Ascending aorta (tissue), 2 donors: Measurements from ENCODE around the gene NOX3. TPM values are rescaled to one million over a fixed set of nuclear protein-coding genes. Genes with fewer than 3 reads are reported as not detected.

Experiments
- DNase-seq, 2 donors: peaks; one replicate each; pipeline ENCODE4 v3.0.0-alpha.2; 2019; ENCODE audit warnings: low spot score in 2 of 2
- H3K27ac ChIP-seq, 2 donors: fragments of 200-600 bp; sonication (generic); one replicate each; pipeline ENCODE4 v1.5.1; 2016 to 2017; ENCODE audit warnings: mild to moderate bottlenecking in 1 of 2
- H3K27me3 ChIP-seq: fragments of 200-600 bp; sonication (generic); one replicate; pipeline ENCODE4 v1.5.1; 2017
- H3K36me3 ChIP-seq, 2 donors: fragments of 200-600 bp; sonication (generic); one replicate each; pipeline ENCODE4 v1.5.1; 2016
- H3K4me1 ChIP-seq, 2 donors: fragments of 200-600 bp; sonication (generic); one replicate each; pipeline ENCODE4 v1.5.1; 2016 to 2017; ENCODE audit warnings: mild to moderate bottlenecking in 1 of 2
- H3K4me3 ChIP-seq, 2 donors: fragments of 200-600 bp; sonication (generic); one replicate each; pipeline ENCODE4 v1.5.1; 2016 to 2017; ENCODE audit warnings: mild to moderate bottlenecking in 1 of 2
- H3K9me3 ChIP-seq, 2 donors: fragments of 200-600 bp; sonication (generic); one replicate each; pipeline ENCODE4 v1.5.1; 2016
- CTCF ChIP-seq, 3 experiments: fragments of 200-600 bp in 2 of 3; fragments of 450-650 bp in 1 of 3; sonication (generic) in 2 of 3; IDR thresholded peaks; one replicate each; pipeline ENCODE4 v1.5.1; 2016 to 2019; ENCODE audit warnings: antibody characterized with exemption in 3 of 3, mild to moderate bottlenecking in 1 of 3, moderate library complexity in 1 of 3
- intact Hi-C: fragments of 100-400 bp; cut with DNase I; formaldehyde crosslinking; loops from one replicate; pipeline ENCODE4 v1.15.1; 2023
- total RNA-seq: library from RNA; depleted of rRNA; stranded (reverse); fragments of >200 nt; gene quantifications from one replicate; pipeline ENCODE4 v1.1.0, GENCODE V29; 2016

The NOX3 gene
- total RNA-seq, 1 donor from 2014 or later: not detected

GRCh38 chr6:155384321-155384952, 71.2 kb downstream of the NOX3 start:
- DNase-seq: no peak
- H3K4me3 ChIP-seq: no peak overlapping the region
- no peaks in the 10 kb centered on the region for H3K36me3 ChIP-seq
- no peak for TF ChIP-seq CTCF (IDR thresholded peaks at IDR 0.05)
- H3K9me3 ChIP-seq: peaks cover 0 to 7% of the 10 kb centered on the region in 2 donors
- intact Hi-C loops: no loop called here
- H3K4me1 ChIP-seq: no peaks in the 10 kb centered on the region
- H3K27ac ChIP-seq: no peak overlapping the region
- no peaks in the 10 kb centered on the region for H3K27me3 ChIP-seq

GRCh38 chr6:155383913-155384312, 71.7 kb downstream of the NOX3 start:
- intact Hi-C loops: no loop called here
- Histone ChIP-seq H3K9me3 (peaks cover 0 to 7% of the 10 kb centered on the region in 2 donors), H3K27me3 (no peaks in the 10 kb centered on the region), H3K36me3 (no peaks in the 10 kb centered on the region), H3K4me1 (no peaks in the 10 kb centered on the region), H3K27ac (no peak overlapping the region), H3K4me3 (no peak overlapping the region)
- no peak for DNase-seq
- TF ChIP-seq CTCF (IDR thresholded peaks at IDR 0.05): no peak

GRCh38 chr6:155382338-155382685, 73.3 kb downstream of the NOX3 start:
- intact Hi-C loops: no loop called here
- TF ChIP-seq CTCF (IDR thresholded peaks at IDR 0.05): no peak
- Histone ChIP-seq H3K27me3 (no peaks in the 10 kb centered on the region), H3K4me3 (no peak overlapping the region), H3K27ac (no peak overlapping the region), H3K4me1 (peaks cover 0 to 2% of the 10 kb centered on the region in 2 donors), H3K36me3 (no peaks in the 10 kb centered on the region), H3K9me3 (peaks cover 0 to 7% of the 10 kb centered on the region in 2 donors)
- no peak for DNase-seq

- no peak for DNase-seq
- Histone ChIP-seq H3K36me3 (no peaks in the 10 kb centered on the region), H3K4me3 (no peak overlapping the region), H3K27ac (no peak overlapping the region), H3K4me1 (peaks cover 0 to 2% of the 10 kb centered on the region in 2 donors), H3K27me3 (no peaks in the 10 kb centered on the region), H3K9me3 (peaks cover 0 to 2% of the 10 kb centered on the region in 2 donors)
- intact Hi-C loops: no loop called here
- no peak for TF ChIP-seq CTCF (IDR thresholded peaks at IDR 0.05)
Measured at GRCh38 chr6:155381673-155382337, 73.8 kb downstream of the NOX3 start.

GRCh38 chr6:155380666-155381332, 74.8 kb downstream of the NOX3 start:
- Histone ChIP-seq H3K36me3 (no peaks in the 10 kb centered on the region), H3K4me3 (no peak overlapping the region), H3K4me1 (peaks cover 0 to 2% of the 10 kb centered on the region in 2 donors), H3K9me3 (no peaks in the 10 kb centered on the region), H3K27me3 (no peaks in the 10 kb centered on the region), H3K27ac (no peak overlapping the region)
- DNase-seq: no peak
- no peak for TF ChIP-seq CTCF (IDR thresholded peaks at IDR 0.05)
- intact Hi-C loops: no loop called here
